HL-60 (cell line): ENCODE results near the gene DYNC1I1.

Experiments used
- CTCF ChIP-seq: IDR thresholded peaks from one replicate; pipeline ENCODE4 v1.5.1; 2011; ENCODE audit warnings: low read length, control low read depth, inconsistent platforms; ENCODE audit not compliant: insufficient read depth
- POLR2AphosphoS5 ChIP-seq: IDR thresholded peaks from 2 replicates; pipeline ENCODE4 v1.6.1; 2012; ENCODE audit warnings: low read depth
- REST ChIP-seq: IDR thresholded peaks from 2 replicates; pipeline ENCODE4 v1.6.1; 2012; ENCODE audit warnings: low read depth; ENCODE audit not compliant: insufficient replicate concordance
- SPI1 ChIP-seq: IDR thresholded peaks from 2 replicates; pipeline ENCODE4 v1.6.1; 2012; ENCODE audit warnings: low read depth, mild to moderate bottlenecking, borderline replicate concordance

GRCh38 chr7:96116173-96116572 lies 343.8 kb downstream of the DYNC1I1 start:
- no peak for TF ChIP-seq REST
- no peak for TF ChIP-seq CTCF
- no peak for TF ChIP-seq POLR2AphosphoS5
- TF ChIP-seq SPI1, result no peak
